K562 treated with DMSO at 1 percent for 24 hours (cell line): Measurements from ENCODE around the gene LCE1E. TPM values are rescaled to one million over a fixed set of nuclear protein-coding genes. Genes with fewer than 3 reads are reported as not detected.

Experiments
- total RNA-seq: library from RNA; unstranded; fragments of 300-600 nt; gene quantifications from 2 replicates; pipeline ENCODE4 v1.2.3, GENCODE V29; 2022; ENCODE audit warnings: low read depth; ENCODE audit not compliant: insufficient read depth

LCE1E gene
- not detected in 2 replicates for total RNA-seq

DNA sequence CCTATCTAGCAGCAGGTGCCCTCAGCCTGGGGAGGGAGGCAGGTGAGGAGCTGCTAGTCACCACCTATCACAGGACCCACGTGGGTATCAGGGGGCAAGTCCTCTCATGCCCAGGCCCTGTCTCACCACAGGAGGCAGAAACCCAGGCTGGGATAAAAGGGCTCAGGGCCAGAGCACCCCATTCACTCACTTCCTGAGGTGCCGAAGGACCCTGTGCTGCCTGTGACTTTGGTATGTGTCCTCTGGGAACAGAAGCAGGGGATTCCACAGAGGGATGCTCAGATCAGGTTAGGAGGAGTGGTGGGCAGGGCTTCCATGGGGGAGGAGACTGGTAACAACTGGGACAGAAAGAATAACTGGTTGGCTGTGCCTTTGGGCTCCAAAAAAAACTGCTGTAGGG is at the start of gene LCE1E:
TSS of gene LCE1E (plus strand) at position 181 of the 400 bp plus-strand sequence. CDS start 1,043 bp downstream, outside the sequence.

DNA sequence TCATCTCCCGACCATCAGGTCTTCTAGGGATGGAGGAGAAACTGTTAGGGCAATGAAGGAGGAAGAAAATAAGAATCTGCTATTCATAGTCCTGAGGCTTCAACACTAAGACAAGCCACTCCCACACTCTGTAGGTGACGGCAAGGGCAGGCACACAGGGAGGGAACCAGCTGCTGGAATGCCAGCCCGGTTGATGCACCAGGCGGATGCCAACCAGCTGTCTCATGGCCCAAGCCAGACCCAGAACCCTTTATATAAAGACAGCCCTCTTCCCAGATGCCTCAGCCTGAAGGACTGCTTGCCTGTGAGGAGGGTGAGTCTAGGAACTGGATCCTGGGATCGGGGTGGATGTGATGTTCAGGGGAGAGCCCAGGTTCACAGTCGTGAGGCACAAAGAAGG is 28.3 kb upstream of the LCE1E start, which contains the start of gene KPRP:
TSS of gene KPRP (plus strand) at position 279 of the 400 bp plus-strand sequence. CDS start 1,564 bp downstream, outside the sequence.

DNA sequence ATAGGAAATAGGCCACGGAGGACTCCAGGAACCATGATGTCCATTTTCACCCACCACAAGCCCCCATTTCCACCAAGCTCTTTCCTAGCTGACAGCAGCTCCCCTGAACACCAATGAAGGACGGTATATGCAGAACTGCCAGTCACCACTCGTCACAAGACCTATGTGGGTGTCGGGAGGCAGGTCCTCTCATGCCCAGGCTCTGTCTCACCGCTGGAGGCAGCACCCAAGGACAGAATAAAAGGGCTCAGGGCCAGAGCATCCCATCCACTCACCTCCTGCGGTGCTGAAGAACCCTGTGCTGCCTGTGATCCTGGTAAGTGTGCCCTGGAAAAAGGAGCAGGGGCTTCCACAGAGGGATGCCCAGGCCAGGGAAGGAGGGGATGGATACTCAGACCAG is 11.2 kb upstream of the LCE1E start, which contains the start of gene LCE1F:
TSS of gene LCE1F (plus strand) at position 266 of the 400 bp plus-strand sequence. CDS start 1,232 bp downstream, outside the sequence.

DNA sequence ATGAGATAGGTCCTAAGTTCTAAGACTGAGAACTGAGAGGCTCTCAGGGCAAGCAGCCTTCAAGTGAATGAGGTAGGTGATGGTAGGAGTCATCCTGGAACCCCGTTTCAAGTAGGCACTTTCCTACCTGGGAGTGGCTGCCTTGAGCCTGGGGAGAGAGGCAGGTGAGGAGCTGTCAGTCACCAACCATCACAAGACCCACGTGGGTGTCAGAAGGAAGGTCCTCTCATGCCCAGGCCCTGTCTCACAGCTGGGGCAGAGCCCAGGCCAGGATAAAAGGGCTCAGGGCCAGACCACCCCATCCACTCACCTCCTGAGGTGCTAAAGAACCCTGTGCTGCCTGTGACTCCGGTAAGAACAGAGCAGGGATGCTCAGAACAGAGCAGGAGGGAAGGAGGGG is 10.4 kb downstream of the LCE1E start, which contains the start of gene LCE1D:
TSS of gene LCE1D (plus strand) at position 301 of the 400 bp plus-strand sequence. CDS start 1,074 bp downstream, outside the sequence.

DNA sequence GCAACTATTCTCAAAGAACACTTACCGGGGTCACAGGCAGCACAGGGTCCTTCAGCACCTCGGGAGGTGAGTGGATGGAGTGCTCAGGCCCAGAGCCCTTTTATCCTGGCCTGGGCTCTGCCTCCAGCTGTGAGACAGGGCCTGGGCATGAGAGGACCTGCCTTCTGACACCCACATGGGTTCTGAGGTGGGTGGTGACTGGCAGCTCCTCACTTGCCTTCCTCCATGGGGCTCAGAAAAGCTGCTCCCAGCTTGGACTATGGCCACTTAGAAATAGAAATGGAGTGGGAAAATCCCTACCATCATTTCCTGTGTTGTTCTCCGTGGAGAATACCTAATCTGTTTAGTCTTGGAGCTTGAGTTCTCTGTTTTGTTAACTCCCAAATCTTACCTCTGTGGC is 20.5 kb downstream of the LCE1E start, which contains the start of gene LCE1C:
TSS of gene LCE1C (minus strand) at position 76 of the 400 bp plus-strand sequence. CDS start 1,173 bp downstream, outside the sequence.

GRCh38 chr1:152811671-152812070 is 25.6 kb downstream of the LCE1E start, which contains the start of gene LCE1B:
TSS of gene LCE1B (plus strand) at chr1:152811971. CDS start at chr1:152812447, 476 bp downstream.

DNA sequence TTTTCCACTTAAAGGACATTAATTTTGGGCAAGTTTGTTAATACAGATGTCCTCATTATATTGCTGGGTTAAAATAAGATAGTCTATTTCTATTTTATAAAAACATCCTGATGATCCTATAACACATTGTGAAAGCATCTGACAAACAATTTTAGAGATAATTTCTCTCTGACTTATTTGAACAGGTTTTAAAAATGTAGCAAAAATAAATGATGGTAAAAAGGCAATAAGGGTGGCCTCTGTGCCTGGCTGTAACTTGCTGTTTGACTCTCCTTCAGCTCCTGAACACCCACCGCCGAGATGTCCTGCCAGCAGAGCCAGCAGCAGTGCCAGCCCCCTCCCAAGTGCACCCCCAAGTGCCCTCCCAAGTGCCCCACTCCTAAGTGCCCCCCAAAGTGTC is 41.1 kb downstream of the LCE1E start, which contains the start of gene LCE1A:
TSS of gene LCE1A (plus strand) at position 301 of the 400 bp plus-strand sequence. CDS start at position 301, 0 bp downstream.

Other genes starting within 250 kb of the LCE1E start
- gene LCE3E, start 219.5 kb upstream of the LCE1E start, total RNA-seq = not detected in 2 replicates
- gene LCE3D, start 205.7 kb upstream of the LCE1E start, total RNA-seq = not detected in 2 replicates
- not detected in 2 replicates for gene LCE3C, start 186.0 kb upstream of the LCE1E start, total RNA-seq
- gene LCE3B, start 172.4 kb upstream of the LCE1E start, total RNA-seq = not detected in 2 replicates
- not detected in 2 replicates for gene LCE3A, start 163.2 kb upstream of the LCE1E start, total RNA-seq
- not detected in 2 replicates for gene LCE2D, start 122.9 kb upstream of the LCE1E start, total RNA-seq
- not detected in 2 replicates for gene LCE2C, start 111.0 kb upstream of the LCE1E start, total RNA-seq
- not detected in 2 replicates for gene LCE2B, start 100.1 kb upstream of the LCE1E start, total RNA-seq
- gene LCE2A, start 87.9 kb upstream of the LCE1E start, total RNA-seq = not detected in 2 replicates
- gene LCE4A, start 78.1 kb upstream of the LCE1E start, total RNA-seq = not detected in 2 replicates
- not detected in 2 replicates for gene KPRP, start 28.2 kb upstream of the LCE1E start, total RNA-seq
- gene LCE1F, start 11.1 kb upstream of the LCE1E start, total RNA-seq = not detected in 2 replicates
- not detected in 2 replicates for gene LCE1D, start 10.5 kb downstream of the LCE1E start, total RNA-seq
- gene LCE1C, start 20.4 kb downstream of the LCE1E start, total RNA-seq = not detected in 2 replicates
- not detected in 2 replicates for gene LCE1B, start 25.7 kb downstream of the LCE1E start, total RNA-seq
- not detected in 2 replicates for gene LCE1A, start 41.2 kb downstream of the LCE1E start, total RNA-seq
- not detected in 2 replicates for gene LCE6A, start 56.6 kb downstream of the LCE1E start, total RNA-seq
- not detected in 2 replicates for gene LCE7A, start 73.7 kb downstream of the LCE1E start, total RNA-seq
- gene SMCP, start 92.1 kb downstream of the LCE1E start, total RNA-seq = not detected in 2 replicates
- not detected in 2 replicates for gene IVL, start 122.3 kb downstream of the LCE1E start, total RNA-seq
- gene SPRR5, start 160.9 kb downstream of the LCE1E start, total RNA-seq = not detected in 2 replicates
- gene SPRR4, start 184.4 kb downstream of the LCE1E start, total RNA-seq = not detected in 2 replicates
- gene SPRR1A, start 197.8 kb downstream of the LCE1E start, total RNA-seq = not detected in 2 replicates
- gene SPRR3, start 215.5 kb downstream of the LCE1E start, total RNA-seq = not detected in 2 replicates
- gene SPRR1B, start 244.9 kb downstream of the LCE1E start, total RNA-seq = not detected in 2 replicates